GM18505 (cell line): ENCODE results near the gene CACNA2D3.
"Not testable (repeated sequence)": the region's sequence is repeated elsewhere in the genome, so short reads cannot be mapped to it uniquely, and the experiment has no call there.

Source experiments
- ATAC-seq: cut with Tn5 transposase; IDR thresholded peaks from one replicate; pipeline ENCODE4 v1.9.1; 2021; ENCODE audit not compliant: unreplicated experiment
- POLR2A ChIP-seq: IDR thresholded peaks from 4 replicates; pipeline ENCODE4 v1.6.1; 2011; ENCODE audit warnings: borderline replicate concordance; ENCODE audit not compliant: insufficient read depth, insufficient read length; ENCODE audit errors: extremely low read depth

Gene CACNA2D3

GRCh38 chr3:54619053-54619452, 496.7 kb downstream of the CACNA2D3 start:
- no peak for TF ChIP-seq POLR2A
- ATAC-seq, result no peak

- ATAC-seq, result no peak
- no peak for TF ChIP-seq POLR2A
These were observed 497.2 kb downstream of the CACNA2D3 start for GRCh38 chr3:54619531-54619930.

- no peak for ATAC-seq
- TF ChIP-seq POLR2A, result no peak
These were observed 498.8 kb downstream of the CACNA2D3 start for GRCh38 chr3:54621184-54621583.

- ATAC-seq, result no peak
- TF ChIP-seq POLR2A, result no peak
These were observed 500.3 kb downstream of the CACNA2D3 start for GRCh38 chr3:54622678-54623077.

- TF ChIP-seq POLR2A, result no peak
- ATAC-seq, result no peak
These were observed 503.7 kb downstream of the CACNA2D3 start for GRCh38 chr3:54625805-54626787.

- no peak for TF ChIP-seq POLR2A
- no peak for ATAC-seq
These were observed 506.6 kb downstream of the CACNA2D3 start for GRCh38 chr3:54628888-54629441.

- ATAC-seq, result no peak
- TF ChIP-seq POLR2A, result no peak
These were observed 507.8 kb downstream of the CACNA2D3 start for GRCh38 chr3:54630101-54630623.

GRCh38 chr3:54631001-54631400, 508.6 kb downstream of the CACNA2D3 start:
- ATAC-seq, result not testable (repeated sequence)

GRCh38 chr3:54631516-54632325, 509.4 kb downstream of the CACNA2D3 start:
- ATAC-seq, result no peak
- no peak for TF ChIP-seq POLR2A

GRCh38 chr3:54632326-54632665, 509.9 kb downstream of the CACNA2D3 start:
- ATAC-seq, result no peak
- TF ChIP-seq POLR2A, result no peak

GRCh38 chr3:54632834-54633233, 510.5 kb downstream of the CACNA2D3 start:
- no peak for TF ChIP-seq POLR2A
- no peak for ATAC-seq

GRCh38 chr3:54633444-54634121, 511.2 kb downstream of the CACNA2D3 start:
- ATAC-seq, result no peak
- TF ChIP-seq POLR2A, result no peak

- TF ChIP-seq POLR2A, result no peak
- ATAC-seq, result no peak
These were observed 511.7 kb downstream of the CACNA2D3 start for GRCh38 chr3:54634122-54634469.

GRCh38 chr3:54639790-54640372, 517.5 kb downstream of the CACNA2D3 start:
- not testable (repeated sequence) for ATAC-seq
